Suprapubic skin (tissue), 3 donors: Measurements from ENCODE around the gene GREM1.

Experiments
- CTCF ChIP-seq, 2 donors: fragments of 200-600 bp in 1 of 2; fragments of 450-650 bp in 1 of 2; sonication (generic) in 1 of 2; IDR thresholded peaks; one replicate each; pipeline ENCODE4 v1.5.1; 2016 to 2019; ENCODE audit warnings: antibody characterized with exemption in 2 of 2, mild to moderate bottlenecking in 1 of 2, moderate library complexity in 1 of 2
- POLR2A ChIP-seq, 2 donors: fragments of 450-650 bp; IDR thresholded peaks; one replicate each; pipeline ENCODE4 v1.6.1; 2017; ENCODE audit warnings: antibody characterized with exemption in 2 of 2, mild to moderate bottlenecking in 2 of 2, moderate library complexity in 2 of 2

DNA sequence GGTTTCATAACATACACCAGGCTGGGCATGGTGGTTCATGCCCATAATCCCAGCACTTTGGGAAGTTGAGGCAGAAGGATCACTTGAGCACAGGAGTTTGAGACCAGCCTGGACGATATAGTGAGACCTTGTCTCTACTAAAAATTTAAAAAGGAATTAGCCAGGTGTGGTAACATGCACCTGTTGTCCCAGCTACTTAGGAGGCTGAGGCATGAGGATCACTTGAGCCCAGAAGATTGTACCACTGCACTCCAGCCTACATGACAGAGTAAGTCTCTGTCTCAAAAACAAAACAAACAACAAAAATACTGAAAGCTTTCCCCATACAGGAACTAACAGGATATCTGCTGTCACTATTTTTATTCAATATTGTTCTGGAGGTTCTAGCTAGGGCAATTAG lies 20.9 kb downstream of the GREM1 start:
- no peak for TF ChIP-seq CTCF (IDR thresholded peaks at IDR 0.05)
- no peak for TF ChIP-seq POLR2A (IDR thresholded peaks at IDR 0.05)
